Stimulated activated CD4-positive, alpha-beta T cell treated with anti-CD3 and anti-CD28 coated beads, Interleukin-15, amount 100 ng/mL, for 48 hours (primary cell): ENCODE results near the gene ATP11B.
"Not testable (repeated sequence)": the region's sequence is repeated elsewhere in the genome, so short reads cannot be mapped to it uniquely, and the experiment has no call there.

Experiments
- DNase-seq, 2 donors: peaks; one replicate each; pipeline ENCODE4 v3.0.0-alpha.2; 2020; ENCODE audit warnings: low read depth in 2 of 2

Gene ATP11B

GRCh38 chr3:182795389-182795782 lies 2.1 kb downstream of the ATP11B start:
- no peak for DNase-seq

GRCh38 chr3:182796310-182796709 lies 3.0 kb downstream of the ATP11B start:
- no peak for DNase-seq

GRCh38 chr3:182797876-182798275 lies 4.6 kb downstream of the ATP11B start:
- DNase-seq: no peak

GRCh38 chr3:182799143-182799542 lies 5.8 kb downstream of the ATP11B start:
- not testable (repeated sequence) for DNase-seq

- DNase-seq: no peak
Measured at GRCh38 chr3:182800508-182800907, 7.2 kb downstream of the ATP11B start.

GRCh38 chr3:182802413-182803390 lies 9.4 kb downstream of the ATP11B start:
- DNase-seq: no peak

- DNase-seq: no peak
Measured at GRCh38 chr3:182803596-182803995, 10.3 kb downstream of the ATP11B start.

GRCh38 chr3:182807061-182807460 lies 13.8 kb downstream of the ATP11B start:
- no peak for DNase-seq

GRCh38 chr3:182808041-182808770 lies 14.9 kb downstream of the ATP11B start:
- no peak for DNase-seq

GRCh38 chr3:182809531-182809930 lies 16.2 kb downstream of the ATP11B start:
- DNase-seq: no peak

GRCh38 chr3:182810574-182811268 lies 17.4 kb downstream of the ATP11B start:
- DNase-seq: no peak

- DNase-seq: no peak
Measured at GRCh38 chr3:182811269-182811596, 17.9 kb downstream of the ATP11B start.

- no peak for DNase-seq
Measured at GRCh38 chr3:182812123-182812522, 18.8 kb downstream of the ATP11B start.

- no peak for DNase-seq
Measured at GRCh38 chr3:182814419-182815062, 21.2 kb downstream of the ATP11B start.

- no peak for DNase-seq
Measured at GRCh38 chr3:182816181-182816580, 22.9 kb downstream of the ATP11B start.

GRCh38 chr3:182818296-182818978 lies 25.1 kb downstream of the ATP11B start:
- no peak for DNase-seq

GRCh38 chr3:182821221-182821981 lies 28.1 kb downstream of the ATP11B start:
- no peak for DNase-seq

- not testable (repeated sequence) for DNase-seq
Measured at GRCh38 chr3:182822260-182822659, 29.0 kb downstream of the ATP11B start.

- no peak for DNase-seq
Measured at GRCh38 chr3:182824957-182825356, 31.7 kb downstream of the ATP11B start.

- DNase-seq: no peak
Measured at GRCh38 chr3:182829761-182830405, 36.6 kb downstream of the ATP11B start.
